ENCODE data around the gene XG. TPM values are rescaled to one million over a fixed set of nuclear protein-coding genes. Genes with fewer than 3 reads are reported as not detected.

XG gene
- total and polyA plus RNA-seq, 2 of the 8 experiments (the other 6 are each of a cell fraction or from before 2014, with no cell fraction given): 0.33 to 0.78 TPM

DNA sequence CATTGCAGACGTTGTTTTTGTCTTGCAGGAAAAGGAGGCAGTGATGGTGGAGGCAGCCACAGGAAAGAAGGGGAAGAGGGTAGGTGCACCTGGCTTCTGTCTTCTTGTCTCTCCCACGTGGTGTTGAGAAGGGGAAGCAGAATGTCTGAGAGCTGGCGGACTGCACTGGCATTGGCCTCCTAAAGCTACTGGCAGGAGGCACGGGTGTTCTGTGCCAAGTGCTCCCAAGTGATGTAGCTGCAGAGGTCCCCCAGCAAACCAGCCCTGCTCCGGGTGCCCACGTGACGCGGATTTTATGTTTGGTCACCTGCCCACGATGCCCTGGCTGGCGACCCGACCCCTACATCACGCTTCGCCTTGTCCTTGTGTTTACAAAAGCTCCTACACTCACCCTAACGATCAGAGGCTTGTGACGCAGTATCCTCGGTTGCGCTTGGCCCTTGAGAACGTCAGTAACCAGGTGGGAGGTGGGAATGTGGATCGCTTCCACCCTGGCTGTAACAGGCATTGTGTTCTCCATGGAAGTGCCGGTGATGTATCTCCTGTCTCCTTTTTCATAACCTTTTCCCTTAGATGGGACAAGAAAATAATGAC, 28.5 kb upstream of the XG start:
- H4K5ac ChIP-seq (ENCODE audit: insufficient read length, low read depth, low read length): no peak overlapping the region
- H2BK5ac ChIP-seq (ENCODE audit: low read depth, low read length): no peak overlapping the region
- no peak overlapping the region for H2BK20ac ChIP-seq (ENCODE audit: low read length)
- H3K79me1 ChIP-seq (ENCODE audit: low read depth, low read length): no peaks in the 10 kb centered on the region
- no peaks in the 10 kb centered on the region for H3K9me3 ChIP-seq (ENCODE audit: insufficient read depth in 2 of 2, low read depth in 1 of 2, low read length in 1 of 2)
- H3K18ac ChIP-seq (ENCODE audit: extremely low read depth, low read length): no peak overlapping the region
- no peak overlapping the region for H2AK5ac ChIP-seq (ENCODE audit: low read depth, low read length)
- H3K23ac ChIP-seq (ENCODE audit: insufficient read length): no peak overlapping the region
- no peak overlapping the region for H3K14ac ChIP-seq (ENCODE audit: insufficient read length)
- peaks cover 3 to 10% (median 8%) of the 10 kb centered on the region in 4 experiments; a peak in 3 of 8 replicates for H3K36me3 ChIP-seq (ENCODE audit: control insufficient read depth in 2 of 4, insufficient read depth in 4 of 4, low read length in 3 of 4)
- TF ChIP-seq TAF7 (optimal IDR thresholded peaks at IDR 0.05; ENCODE audit: borderline replicate concordance, low read depth, low read length): no peak
- no peak for TF ChIP-seq CEBPB (IDR thresholded peaks at IDR 0.05; ENCODE audit: low read depth, low read length)
- TF ChIP-seq SP1 (IDR thresholded peaks at IDR 0.05; ENCODE audit: low read depth, low read length): no peak
- TF ChIP-seq, protein P1, sequence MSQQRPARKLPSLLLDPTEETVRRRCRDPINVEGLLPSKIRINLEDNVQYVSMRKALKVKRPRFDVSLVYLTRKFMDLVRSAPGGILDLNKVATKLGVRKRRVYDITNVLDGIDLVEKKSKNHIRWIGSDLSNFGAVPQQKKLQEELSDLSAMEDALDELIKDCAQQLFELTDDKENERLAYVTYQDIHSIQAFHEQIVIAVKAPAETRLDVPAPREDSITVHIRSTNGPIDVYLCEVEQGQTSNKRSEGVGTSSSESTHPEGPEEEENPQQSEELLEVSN (IDR thresholded peaks at IDR 0.05): no peak
- no peak overlapping the region for H3K4me3 ChIP-seq (ENCODE audit: extremely low read depth in 1 of 4, insufficient read depth in 2 of 4, low read depth in 3 of 4, low read length in 4 of 4)
- no peak overlapping the region for H4K8ac ChIP-seq (ENCODE audit: extremely low read depth, insufficient read depth, low read length)
- no peaks in the 10 kb centered on the region for H3K23me2 ChIP-seq (ENCODE audit: low read depth, low read length)
- H3K27ac ChIP-seq (ENCODE audit: low read depth, low read length): no peak overlapping the region
- H3K4me1 ChIP-seq (replicated peaks in 1 of 4; ENCODE audit: control insufficient read depth in 3 of 4, insufficient read depth in 4 of 4, low read length in 3 of 4): no peaks in the 10 kb centered on the region
- DNase-seq (ENCODE audit: low read depth in 1 of 2, low spot score in 2 of 2): no peak
- no peaks in the 10 kb centered on the region for H3K27me3 ChIP-seq (replicated peaks in 1 of 4; ENCODE audit: control insufficient read depth in 3 of 4, extremely low read depth in 1 of 4, insufficient read depth in 3 of 4, low read length in 3 of 4)
- H3K56ac ChIP-seq (replicated peaks; ENCODE audit: insufficient read length, low read depth, low read length): no peak overlapping the region
- POLR2A ChIA-PET (ENCODE audit: partially characterized antibody): no interaction called here
- FAIRE-seq: no peak
- no peak overlapping the region for H2AFZ ChIP-seq (ENCODE audit: low read length)
- H2BK12ac ChIP-seq (ENCODE audit: low read depth, low read length): no peak overlapping the region
- no peak overlapping the region for H3K4me2 ChIP-seq (ENCODE audit: insufficient read depth in 1 of 2, low read depth in 2 of 2, low read length in 2 of 2)
- CTCF ChIA-PET (ENCODE audit: partially characterized antibody): no interaction called here
- no peak overlapping the region for H2BK15ac ChIP-seq (ENCODE audit: low read length)
- H3K9ac ChIP-seq (replicated peaks in 1 of 4; ENCODE audit: extremely low read depth in 1 of 4, low read depth in 3 of 4, low read length in 3 of 4): no peak overlapping the region
- H3K4ac ChIP-seq (replicated peaks; ENCODE audit: insufficient read length, low read depth, low read length): no peak overlapping the region
- no peaks in the 10 kb centered on the region for H4K20me1 ChIP-seq (replicated peaks in 1 of 2; ENCODE audit: control insufficient read depth in 1 of 2, insufficient read depth in 2 of 2, low read length in 2 of 2)
- H3K79me2 ChIP-seq (ENCODE audit: control insufficient read depth in 1 of 2, insufficient read depth in 2 of 2, low read length in 2 of 2): no peaks in the 10 kb centered on the region
- H4K91ac ChIP-seq (replicated peaks; ENCODE audit: insufficient read length, low read length): no peak overlapping the region
- no peak overlapping the region for H2BK120ac ChIP-seq (replicated peaks; ENCODE audit: low read depth, low read length)
- WGBS, 2 experiments (ENCODE audit: extremely low coverage in 1 of 2, insufficient coverage in 1 of 2, insufficient read length in 1 of 2, insufficient replicate concordance in 2 of 2, low coverage in 1 of 2, low lambda C conversion rate in 2 of 2, missing lambda C conversion rate in 1 of 2): 99% methylated on average over 18 of the region's 20 CpGs; no CpG with 5 or more reads in 1 of the 2 experiments
